HG03342 (cell line): ENCODE results near the gene UBALD1.
"Not testable (repeated sequence)": the region's sequence is repeated elsewhere in the genome, so short reads cannot be mapped to it uniquely, and the experiment has no call there.

Experiments
- ATAC-seq: cut with Tn5 transposase; IDR thresholded peaks from one replicate; pipeline ENCODE4 v1.9.1; 2021; ENCODE audit warnings: mild to moderate bottlenecking, moderate library complexity; ENCODE audit not compliant: unreplicated experiment

The UBALD1 gene

DNA sequence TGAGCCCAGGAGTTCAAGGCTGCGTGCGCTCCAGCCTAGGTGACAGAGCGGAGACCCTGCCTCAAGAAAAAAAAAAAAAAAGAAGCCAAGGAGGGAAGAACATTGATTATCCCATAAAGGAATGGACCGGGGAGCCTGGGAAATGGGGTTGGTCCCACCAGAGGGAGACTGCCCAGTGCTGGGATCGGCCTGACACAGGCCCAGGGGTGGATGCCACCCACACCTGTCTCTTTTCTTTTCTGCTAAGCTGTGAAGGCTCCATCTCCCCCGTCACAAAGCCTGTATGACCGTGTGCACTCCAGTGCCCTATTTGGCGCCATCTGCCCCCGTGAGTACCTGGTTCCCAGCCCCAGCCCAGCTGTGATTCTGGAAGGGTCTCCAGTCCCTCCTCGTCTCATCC, 15.7 kb downstream of the UBALD1 start:
- ATAC-seq, result no peak

DNA sequence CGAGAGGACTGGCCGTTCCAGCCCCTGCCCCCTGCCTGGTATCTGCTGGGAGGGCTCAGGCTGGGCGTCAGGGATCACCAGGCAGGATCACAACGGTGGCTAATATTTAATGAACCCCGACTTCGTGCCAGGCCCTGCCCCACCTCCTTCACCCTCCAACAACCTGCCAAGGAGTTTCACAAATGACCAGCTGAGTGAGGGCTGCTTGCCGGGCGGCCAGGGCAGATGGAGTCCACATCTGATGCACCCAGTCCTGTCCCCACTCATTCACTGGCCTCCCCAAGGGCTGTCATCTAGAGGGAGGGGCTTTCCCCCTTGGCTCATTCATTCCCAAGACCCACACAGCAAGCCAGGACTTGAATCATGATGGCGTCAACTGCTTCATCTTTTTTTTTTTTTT, 17.5 kb downstream of the UBALD1 start:
- ATAC-seq, result no peak

DNA sequence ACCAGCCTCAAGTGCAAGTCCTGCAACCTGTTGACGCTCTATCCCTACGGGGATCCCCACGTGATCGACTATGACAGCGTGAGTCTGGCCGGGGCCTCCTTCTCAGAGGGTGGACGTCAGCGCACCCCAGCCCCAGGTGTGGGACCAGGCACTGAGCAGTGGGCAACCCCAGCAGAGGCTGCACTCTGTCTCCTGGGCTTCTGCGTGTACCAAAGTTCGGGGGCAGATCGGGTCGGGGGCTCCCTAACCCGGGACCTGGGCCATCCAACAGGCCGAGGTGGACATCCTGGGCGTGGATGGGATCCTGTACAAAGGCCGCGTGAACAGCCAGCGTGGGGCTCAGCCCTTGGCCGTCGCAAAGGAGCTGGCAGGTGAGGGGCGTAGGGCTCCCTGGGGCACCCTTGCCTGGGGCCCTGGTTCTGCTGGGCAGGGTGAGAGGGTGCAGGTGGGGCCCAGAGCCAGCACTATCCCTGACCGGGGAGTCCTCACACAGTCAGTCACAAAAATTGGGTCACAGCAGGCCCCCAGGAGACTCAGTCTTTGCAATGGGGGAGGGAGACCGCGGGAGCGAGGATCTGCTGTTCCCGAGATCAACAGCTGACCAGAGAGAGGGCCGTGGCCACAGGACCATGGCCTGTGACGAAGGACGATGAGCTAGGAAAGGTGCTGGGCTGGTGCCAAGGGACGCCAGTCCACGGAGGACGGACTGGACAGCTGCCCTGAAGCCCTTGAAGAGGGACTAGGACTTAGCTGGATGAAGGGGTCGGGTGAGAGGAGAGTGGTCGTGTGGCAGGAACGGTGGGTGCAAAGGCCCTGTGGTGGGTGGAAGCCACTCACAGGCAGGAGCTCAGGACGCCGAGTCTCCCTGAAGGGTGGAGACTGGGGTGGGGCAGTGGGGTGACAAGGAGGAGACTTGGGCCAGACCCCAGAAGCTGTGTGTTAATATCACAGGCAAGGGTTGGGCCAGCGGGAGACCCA, 20.0 kb downstream of the UBALD1 start:
- ATAC-seq, result no peak

DNA sequence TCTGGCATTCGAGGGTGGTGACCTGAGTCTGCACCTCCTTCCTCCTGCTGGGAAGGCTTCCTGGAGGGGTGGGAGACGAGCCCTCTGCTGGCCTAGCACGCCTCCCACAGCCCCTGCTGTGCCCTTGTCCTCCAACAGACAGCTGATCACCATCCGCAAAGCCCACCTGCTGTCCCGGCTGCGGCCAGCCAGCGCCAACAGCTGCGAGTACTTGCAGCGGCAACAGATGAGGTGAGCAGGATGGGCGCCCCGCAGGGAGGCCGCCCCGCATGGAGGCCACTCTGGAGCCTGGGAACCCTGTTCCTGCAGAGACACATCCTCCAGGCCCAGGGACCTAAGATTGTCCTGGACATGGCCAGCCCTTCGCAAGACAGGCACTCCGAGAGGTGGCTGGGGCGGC, 21.6 kb downstream of the UBALD1 start:
- no peak for ATAC-seq

DNA sequence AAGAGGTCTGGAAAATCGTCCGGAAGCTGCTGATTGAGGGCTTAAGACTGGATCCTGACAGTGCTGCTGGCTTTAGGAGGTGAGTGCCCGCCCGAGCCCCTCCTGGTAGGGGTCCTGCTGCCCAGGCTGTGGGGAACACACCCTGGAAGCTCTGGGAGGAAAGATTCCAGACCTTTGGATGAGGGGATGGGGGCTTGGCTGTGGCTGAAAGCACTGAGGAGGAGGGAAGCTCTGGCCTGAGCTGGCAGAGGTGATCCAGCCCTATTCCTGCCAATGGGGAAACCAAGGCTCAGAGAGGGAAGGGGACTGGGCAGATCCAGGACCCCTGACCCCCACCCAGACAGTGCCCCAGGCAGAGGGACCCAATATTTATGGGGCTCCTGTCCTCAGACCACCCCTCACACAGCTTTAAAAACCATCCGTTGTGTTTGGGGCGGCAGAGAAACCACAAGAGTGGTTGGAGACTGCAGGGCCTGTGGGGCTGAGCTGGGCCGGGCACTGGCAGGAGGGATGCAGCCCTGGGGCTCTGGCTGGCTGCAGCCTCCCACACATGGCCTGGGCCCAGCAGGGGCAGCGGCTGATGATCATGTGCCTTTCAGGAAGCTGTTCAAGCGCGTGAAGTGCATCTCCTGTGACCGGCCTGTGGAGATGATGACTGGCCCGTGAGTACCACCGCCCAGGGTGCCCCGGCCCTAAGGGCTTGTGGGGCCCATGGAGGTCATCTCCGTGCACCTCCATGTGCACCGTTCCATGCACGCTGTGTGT, 22.8 kb downstream of the UBALD1 start:
- ATAC-seq, result no peak

DNA sequence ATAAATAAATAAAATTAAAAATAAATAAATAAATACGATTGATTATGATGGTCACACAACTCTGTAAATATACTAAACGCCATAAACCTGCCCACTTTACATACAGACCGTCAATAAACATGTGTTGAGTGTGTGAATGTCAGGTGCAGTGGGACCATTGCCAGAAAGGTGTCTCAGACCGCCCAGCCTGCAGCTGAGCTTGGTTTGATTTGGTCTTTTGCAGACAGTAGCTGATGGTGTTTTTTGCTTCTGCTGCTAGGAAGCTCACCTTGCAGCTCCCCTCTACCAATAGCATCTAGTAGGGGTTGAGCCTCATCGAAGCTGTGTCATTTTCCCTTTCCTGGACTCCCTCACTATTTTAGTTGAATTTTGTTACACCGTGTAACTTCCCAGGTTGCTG, 23.5 kb downstream of the UBALD1 start:
- no peak for ATAC-seq

DNA sequence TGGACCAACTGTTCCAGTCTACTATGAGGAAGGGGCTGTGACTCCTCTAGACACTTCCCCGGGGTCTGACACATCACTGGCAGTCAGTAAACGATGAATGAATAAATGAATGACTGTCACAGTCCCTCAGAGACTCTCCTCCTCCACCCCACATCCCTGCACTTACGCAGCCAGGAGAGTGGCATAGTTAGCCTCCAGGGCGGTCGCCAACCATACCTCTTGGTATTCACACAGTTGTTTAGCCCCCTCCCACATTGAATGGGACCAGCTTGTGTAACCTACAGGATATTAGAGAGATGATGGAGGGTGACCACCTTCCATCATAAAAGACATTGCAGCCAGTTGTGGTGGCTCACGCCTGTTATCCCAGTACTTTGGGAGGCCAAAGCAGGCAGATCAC, 25.7 kb downstream of the UBALD1 start:
- no peak for ATAC-seq

DNA sequence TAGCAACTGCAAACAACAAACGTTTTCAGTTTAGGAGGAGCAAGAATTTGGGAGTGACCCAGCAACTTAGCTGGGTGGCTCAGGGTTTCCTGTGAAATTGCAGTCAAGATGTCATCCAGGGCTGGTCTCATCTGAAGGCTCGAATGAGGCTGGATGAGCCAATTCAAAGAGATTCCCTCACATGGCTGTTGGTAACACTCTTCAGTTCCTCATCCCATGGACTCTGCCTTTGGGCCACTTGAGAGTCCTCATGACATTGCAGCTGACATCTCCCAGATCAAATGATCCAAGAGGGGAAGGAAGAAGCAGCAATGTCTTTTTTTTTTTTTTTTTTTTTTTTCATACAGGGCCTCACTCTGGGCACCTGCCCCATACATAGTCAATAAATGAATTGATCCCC, 26.3 kb downstream of the UBALD1 start:
- no peak for ATAC-seq

DNA sequence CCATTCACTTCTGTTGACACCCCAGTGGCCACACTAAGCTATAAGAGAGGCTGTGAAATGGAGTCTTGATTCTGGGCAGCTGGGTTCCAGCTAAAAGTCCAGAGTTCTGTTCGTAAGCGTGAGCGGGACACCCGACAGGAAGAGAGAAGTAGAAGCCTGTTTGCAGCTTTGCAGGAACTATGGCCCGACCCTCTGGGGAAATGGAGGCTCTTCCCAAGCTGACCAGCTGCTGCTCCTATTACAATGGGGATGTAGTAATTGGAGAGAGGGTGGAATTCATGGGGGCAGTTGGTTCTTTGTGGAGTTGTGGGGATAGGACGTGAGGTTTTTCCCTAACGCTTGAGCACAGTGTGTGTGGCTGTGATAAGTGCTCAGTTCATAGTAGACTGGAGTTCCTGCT, 28.4 kb downstream of the UBALD1 start:
- ATAC-seq, result no peak

DNA sequence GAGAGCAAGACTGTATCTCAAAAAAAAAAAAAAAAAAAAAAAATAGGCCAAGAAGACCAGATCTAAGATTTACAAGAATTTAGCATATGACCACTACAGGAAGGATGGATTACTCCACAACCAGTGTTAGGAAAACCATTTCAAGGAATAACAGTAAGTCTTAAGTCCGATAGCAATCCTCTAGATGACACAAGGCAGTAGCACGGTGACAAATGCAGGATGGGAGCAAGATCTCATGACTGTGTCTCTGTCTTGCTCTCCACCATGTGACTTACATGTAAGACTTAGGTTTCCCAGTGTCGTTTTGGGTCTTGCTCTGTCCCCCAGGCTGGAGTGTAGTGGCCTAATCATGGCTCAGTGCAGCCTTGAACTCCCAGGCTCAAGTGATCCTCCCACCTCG, 30.8 kb downstream of the UBALD1 start:
- no peak for ATAC-seq

DNA sequence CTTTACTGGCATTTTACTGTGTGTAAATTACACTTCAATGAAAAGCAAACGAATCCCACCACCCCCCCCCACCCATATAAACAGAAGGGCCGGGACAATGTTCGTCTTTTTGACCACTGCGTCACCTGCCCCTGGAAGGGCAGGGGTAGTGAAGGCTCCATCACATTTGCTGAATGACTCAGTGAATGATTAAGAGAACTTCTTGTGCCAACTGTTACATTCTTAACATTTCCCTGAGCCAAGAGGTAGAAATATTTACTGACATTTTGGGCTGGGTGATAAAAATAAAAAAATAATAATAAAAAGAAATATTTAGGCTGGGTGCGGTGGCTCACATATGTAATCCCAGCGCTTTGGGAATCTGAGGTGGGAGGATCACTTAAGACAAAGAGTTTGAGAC, 34.4 kb downstream of the UBALD1 start:
- no peak for ATAC-seq

DNA sequence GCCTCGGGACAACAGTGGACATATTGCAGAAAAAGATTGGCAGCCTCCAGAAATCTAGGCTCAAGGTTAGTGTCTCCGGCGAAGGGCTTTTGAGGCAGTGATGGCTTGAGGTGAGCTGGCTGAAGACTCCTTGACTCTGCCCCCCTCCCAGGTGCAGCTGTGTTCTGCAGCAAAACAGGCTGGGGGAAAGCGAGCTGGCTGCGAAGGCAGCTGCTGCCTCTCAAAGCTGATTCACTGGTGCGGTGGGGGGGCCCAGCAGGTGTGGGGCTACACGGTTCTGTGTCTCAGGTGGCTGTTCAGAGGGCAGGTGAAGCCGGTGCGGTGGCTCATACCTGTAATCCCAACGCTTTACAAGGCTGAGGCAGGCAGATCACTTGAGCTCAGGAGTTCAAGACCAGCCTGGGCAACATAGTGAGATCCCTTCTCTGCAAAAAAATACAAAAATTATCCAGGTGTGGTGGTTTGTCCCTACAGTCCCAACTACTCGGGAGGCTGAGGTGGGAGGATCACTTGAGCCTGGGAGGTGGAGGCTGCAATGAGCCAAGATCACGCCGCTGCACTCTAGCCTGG, 35.6 kb downstream of the UBALD1 start:
- no peak for ATAC-seq

DNA sequence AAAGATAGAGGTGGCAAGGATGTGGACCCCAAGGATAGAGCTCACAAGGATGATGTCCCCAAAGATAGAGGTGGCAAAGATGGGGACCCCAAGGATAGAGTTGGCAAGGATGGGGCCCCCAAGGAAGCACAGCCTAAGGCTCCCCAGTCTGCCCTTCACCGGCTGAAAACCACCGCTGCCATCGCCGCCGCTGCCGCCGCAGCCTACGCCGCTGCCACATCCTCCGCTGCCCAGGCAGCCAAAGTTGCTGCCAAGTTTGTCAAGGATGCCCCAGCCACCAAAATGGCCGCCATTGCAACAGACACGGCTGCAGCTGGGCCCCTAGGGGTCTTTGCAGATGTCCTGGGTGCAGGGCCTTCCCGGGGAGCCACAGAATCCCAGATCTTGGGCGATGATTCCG, 38.7 kb downstream of the UBALD1 start:
- no peak for ATAC-seq

DNA sequence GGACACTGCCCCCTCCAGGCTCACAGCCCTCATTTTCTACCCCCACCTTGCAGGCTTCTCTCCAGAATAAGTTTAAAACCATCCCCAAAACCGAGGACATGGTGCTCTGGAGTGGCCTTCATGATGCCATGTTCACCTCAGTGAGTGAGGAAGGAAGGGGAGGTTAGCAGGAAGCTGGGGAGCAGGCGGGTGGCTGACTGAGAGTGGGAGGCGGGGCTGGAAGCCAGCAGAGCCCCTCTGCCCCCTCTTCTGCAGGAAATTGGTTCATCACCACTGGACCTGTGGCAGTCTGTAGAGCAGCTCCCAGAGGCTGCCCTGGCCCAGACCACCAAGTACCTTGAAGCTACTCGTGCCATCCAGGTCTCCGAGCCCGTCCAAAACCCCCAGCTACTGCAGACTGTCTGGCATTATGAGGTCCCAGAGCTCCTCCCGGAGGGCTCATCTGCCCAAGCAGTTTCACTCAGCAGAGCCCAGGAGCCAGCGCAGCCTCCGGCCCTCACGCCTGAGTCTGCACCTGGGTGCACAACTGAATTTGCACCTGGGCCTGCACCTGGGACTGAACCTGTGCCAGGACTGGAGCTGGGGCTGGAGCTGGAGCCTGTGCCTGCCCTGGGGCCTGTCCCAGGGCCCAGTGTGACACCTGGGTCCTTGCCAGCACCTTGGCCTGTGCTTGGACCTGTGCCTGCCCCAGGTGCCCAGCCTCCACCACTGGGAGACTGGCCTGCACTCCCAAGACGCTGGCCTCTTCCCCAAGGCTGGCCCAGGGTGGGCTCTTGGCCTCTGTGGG, 39.6 kb downstream of the UBALD1 start:
- ATAC-seq, result no peak

DNA sequence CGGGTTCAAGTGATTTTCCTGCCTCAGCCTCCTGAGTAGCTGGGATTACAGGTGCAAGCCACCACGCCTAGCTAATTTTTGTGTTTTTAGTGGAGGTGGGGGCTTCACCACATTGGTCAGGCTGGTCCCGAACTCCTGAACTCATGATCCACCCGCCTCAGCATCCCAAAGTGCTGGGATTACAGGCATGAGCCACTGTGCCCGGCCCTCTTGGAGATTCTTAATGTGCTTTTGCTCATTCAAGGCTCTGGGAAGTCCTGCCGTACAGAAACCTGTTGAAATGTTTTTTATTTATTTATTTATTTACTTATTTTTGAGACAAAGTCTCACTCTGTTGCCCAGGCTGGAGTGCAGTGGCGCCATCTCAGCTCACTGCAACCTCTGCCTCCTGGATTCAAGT, 40.8 kb downstream of the UBALD1 start:
- ATAC-seq, result not testable (repeated sequence)

DNA sequence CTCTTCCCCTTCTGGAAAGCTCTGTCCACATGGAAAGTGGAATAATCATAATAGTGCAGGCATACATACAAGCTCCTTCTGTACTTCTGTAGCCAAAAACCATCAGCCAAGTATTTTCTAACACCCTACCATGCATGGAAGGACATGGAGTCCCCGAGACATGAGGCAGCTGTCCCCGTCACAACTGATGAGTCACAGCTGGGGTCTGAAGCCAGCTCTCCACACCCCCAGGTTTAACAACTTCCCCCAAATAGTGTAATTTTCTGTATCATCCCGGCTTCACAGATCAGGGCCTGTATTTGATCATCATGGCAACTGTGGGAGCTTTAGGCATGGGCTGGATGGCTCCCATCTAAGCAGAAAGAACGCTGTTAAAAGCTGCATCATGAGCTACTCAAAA, 42.0 kb downstream of the UBALD1 start:
- ATAC-seq, result no peak

DNA sequence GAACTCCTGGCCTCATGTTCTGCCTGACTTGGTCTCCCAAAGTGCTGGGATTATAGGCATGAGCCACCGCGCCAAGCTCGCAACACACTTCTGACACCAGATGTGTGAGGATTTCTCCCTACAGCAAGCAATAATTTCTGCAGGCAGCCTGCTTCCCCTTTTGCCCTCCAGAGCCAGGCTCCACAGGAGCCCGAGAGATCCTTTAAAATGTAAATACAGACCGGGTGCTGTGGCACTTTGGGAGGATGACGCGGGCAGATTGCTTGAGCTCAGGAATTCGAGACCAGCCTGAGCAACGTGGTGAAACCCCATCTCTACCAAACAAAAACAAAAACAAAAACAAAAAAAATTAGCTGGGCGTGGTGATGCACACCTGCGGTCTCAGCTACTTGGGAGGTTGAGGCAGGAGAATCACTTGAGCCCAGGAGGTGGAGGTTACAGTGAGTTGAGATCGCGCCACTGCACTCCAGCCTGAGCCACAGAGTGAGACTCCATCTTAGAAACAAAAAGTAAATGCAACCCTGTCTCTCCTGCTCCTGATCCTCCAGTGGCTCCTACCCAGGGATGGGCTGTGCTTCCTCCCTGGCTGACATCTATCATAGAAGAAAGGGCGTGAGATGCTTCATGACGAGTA, 43.9 kb downstream of the UBALD1 start:
- no peak for ATAC-seq

DNA sequence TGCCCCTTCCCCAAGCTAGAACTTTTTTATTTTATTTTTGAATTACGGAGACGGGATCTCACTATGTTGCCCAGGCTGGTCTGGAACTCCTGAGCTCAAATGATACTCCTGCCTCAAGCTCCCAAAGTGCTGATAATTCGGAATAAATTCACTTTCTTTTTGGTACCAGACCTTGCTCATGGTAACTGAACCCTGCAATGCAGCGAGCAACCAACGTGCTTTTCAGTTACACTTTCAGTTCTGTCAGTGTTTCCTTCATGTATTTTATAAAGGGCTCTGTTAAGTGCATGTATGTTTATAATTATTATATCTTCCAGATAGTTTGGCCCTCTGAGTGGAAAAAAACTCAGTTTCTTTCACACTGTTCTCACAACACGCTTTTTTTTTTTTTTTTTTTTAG, 44.6 kb downstream of the UBALD1 start:
- no peak for ATAC-seq

DNA sequence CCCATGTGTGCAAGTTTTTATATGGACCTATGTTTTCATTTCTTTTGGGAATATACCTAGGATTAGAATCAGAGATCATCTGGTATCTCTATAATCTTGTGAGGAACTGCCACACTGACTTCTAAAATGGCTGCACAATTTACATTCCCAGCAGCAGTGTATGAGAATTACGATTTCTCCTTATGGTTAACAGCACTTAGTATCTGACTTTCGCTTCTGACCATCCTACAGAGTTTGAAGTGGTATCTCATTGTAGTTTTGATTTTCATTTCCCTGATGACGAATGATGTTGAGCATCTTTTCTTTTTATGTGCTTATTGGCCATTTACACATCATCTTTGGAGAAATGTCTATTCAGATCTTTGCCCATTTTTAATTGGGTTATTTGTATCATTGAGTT, 48.5 kb downstream of the UBALD1 start:
- ATAC-seq, result no peak

DNA sequence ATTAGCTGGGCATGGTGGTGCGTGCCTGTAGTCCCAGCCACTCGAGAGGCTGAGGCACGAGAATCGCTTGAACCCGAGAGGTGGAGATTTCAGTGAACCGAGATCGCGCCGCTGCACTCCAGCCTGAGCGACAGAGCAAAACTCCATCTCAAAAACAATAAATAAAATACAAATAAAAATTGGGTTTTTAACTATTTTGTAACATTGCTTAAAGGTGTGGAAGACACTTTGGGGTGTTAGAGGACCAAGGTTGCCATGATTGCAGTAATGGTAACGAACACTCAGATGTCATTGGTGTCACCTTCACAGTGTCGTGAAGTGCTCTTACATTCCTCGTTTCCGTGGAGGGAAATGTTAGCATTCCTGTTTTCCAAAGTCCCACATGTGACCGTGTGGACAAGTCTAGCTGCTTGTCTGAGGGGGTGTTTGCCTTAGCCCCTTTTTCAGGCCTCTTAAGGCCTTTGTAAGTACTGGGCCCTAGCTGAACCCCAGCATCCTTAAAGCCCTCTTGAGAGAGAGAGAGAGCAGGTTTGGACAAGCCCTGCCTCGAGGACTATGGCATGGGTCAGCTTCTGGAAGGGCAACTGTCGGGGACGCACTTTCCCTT, 49.9 kb downstream of the UBALD1 start:
- ATAC-seq, result no peak
